Astrocyte (in vitro differentiated cells and primary cell): ENCODE results near the gene EEF1AKMT1. TPM values are rescaled to one million over a fixed set of nuclear protein-coding genes. Genes with fewer than 3 reads are reported as not detected.
"Not testable (repeated sequence)": the region's sequence is repeated elsewhere in the genome, so short reads cannot be mapped to it uniquely, and the experiment has no call there.

ENCODE experiments used
- DNase-seq: peaks from one replicate; pipeline ENCODE4 v3.0.0-alpha.2; 2010; ENCODE audit warnings: low read depth
- FAIRE-seq: peaks from 2 replicates; lab custom pipeline; 2011; peaks lifted over from hg19 to GRCh38; lab: Jason Lieb, UNC
- H2AFZ ChIP-seq: 2 replicates; pipeline ENCODE4 v1.6.0; 2012; ENCODE audit warnings: low read depth, low read length, inconsistent platforms
- H3K27ac ChIP-seq: 2 replicates; pipeline ENCODE4 v1.5.1; 2011; ENCODE audit warnings: low read depth, low read length, inconsistent platforms
- H3K27me3 ChIP-seq: 2 replicates; pipeline ENCODE4 v1.6.0; 2011; ENCODE audit warnings: low read length, inconsistent platforms; ENCODE audit not compliant: insufficient read depth
- H3K36me3 ChIP-seq: 2 replicates; pipeline ENCODE4 v1.5.1; 2011; ENCODE audit warnings: low read length, inconsistent platforms; ENCODE audit not compliant: insufficient read depth
- H3K4me1 ChIP-seq: 2 replicates; pipeline ENCODE4 v1.5.1; 2011; ENCODE audit warnings: low read length, inconsistent platforms; ENCODE audit not compliant: insufficient read depth
- H3K4me2 ChIP-seq: 2 replicates; pipeline ENCODE4 v1.6.0; 2012; ENCODE audit warnings: low read length, inconsistent platforms
- H3K4me3 ChIP-seq: 2 replicates; pipeline ENCODE4 v1.5.1; 2011; ENCODE audit warnings: low read depth, mild to moderate bottlenecking, low read length, inconsistent platforms; ENCODE audit not compliant: insufficient read depth
- H3K79me2 ChIP-seq: 2 replicates; pipeline ENCODE4 v1.6.0; 2012; ENCODE audit warnings: mild to moderate bottlenecking, low read length, inconsistent platforms; ENCODE audit not compliant: insufficient read depth
- H3K9ac ChIP-seq: 2 replicates; pipeline ENCODE4 v1.6.0; 2012; ENCODE audit warnings: mild to moderate bottlenecking, low read length, inconsistent platforms
- H3K9me3 ChIP-seq: 2 replicates; pipeline ENCODE4 v1.5.1; 2012; ENCODE audit warnings: low read depth, mild to moderate bottlenecking, low read length, inconsistent platforms; ENCODE audit not compliant: insufficient read depth
- H4K20me1 ChIP-seq: 2 replicates; pipeline ENCODE4 v1.6.0; 2012; ENCODE audit warnings: low read length, inconsistent platforms; ENCODE audit not compliant: insufficient read depth
- H3K27ac Mint-ChIP-seq: one replicate; pipeline ENCODE4 v1.8.0; 2021; ENCODE audit warnings: mild to moderate bottlenecking, mixed read lengths; ENCODE audit not compliant: unreplicated experiment
- H3K27me3 Mint-ChIP-seq: one replicate; pipeline ENCODE4 v1.8.0; 2021; ENCODE audit warnings: low read depth, mixed read lengths; ENCODE audit not compliant: unreplicated experiment
- H3K36me3 Mint-ChIP-seq: one replicate; pipeline ENCODE4 v1.8.0; 2021; ENCODE audit warnings: low read depth, mixed read lengths; ENCODE audit not compliant: unreplicated experiment
- H3K4me1 Mint-ChIP-seq: one replicate; pipeline ENCODE4 v1.8.0; 2021; ENCODE audit warnings: low read depth, mixed read lengths; ENCODE audit not compliant: unreplicated experiment
- H3K4me3 Mint-ChIP-seq: one replicate; pipeline ENCODE4 v1.8.0; 2021; ENCODE audit warnings: mild to moderate bottlenecking, moderate library complexity, mixed read lengths; ENCODE audit not compliant: unreplicated experiment
- H3K9me3 Mint-ChIP-seq: one replicate; pipeline ENCODE4 v1.8.0; 2021; ENCODE audit warnings: mild to moderate bottlenecking, mixed read lengths; ENCODE audit not compliant: unreplicated experiment
- CTCF ChIP-seq: IDR thresholded peaks from 2 replicates; pipeline ENCODE4 v1.5.1; 2011; ENCODE audit warnings: low read depth, mild to moderate bottlenecking, inconsistent platforms, low read length, moderate library complexity; ENCODE audit not compliant: insufficient read depth
- EZH2 ChIP-seq: IDR thresholded peaks from 2 replicates; pipeline ENCODE4 v1.6.1; 2012; ENCODE audit warnings: mild to moderate bottlenecking, low read length, inconsistent platforms; ENCODE audit not compliant: insufficient read depth
- total RNA-seq: library from RNA; stranded (reverse); gene quantifications from 2 replicates; pipeline ENCODE4 v1.2.1, GENCODE V29; 2021

The EEF1AKMT1 gene
- total RNA-seq, 1 donor from 2014 or later = 6.7 TPM

- no peak overlapping the region for H3K27ac ChIP-seq
- FAIRE-seq (no peak), DNase-seq (no peak)
- H3K4me1 Mint-ChIP-seq = no peaks in the 10 kb centered on the region
- H3K27ac Mint-ChIP-seq = no peak overlapping the region
- no peak overlapping the region for H3K4me3 Mint-ChIP-seq
- no peaks in the 10 kb centered on the region for H3K4me1 ChIP-seq
- peaks cover 4% of the 10 kb centered on the region for H3K9me3 ChIP-seq
- no peak overlapping the region for H3K4me2 ChIP-seq
- no peak overlapping the region for H3K4me3 ChIP-seq
- H3K36me3 ChIP-seq = no peaks in the 10 kb centered on the region
- H3K36me3 Mint-ChIP-seq = peaks cover 11% of the 10 kb centered on the region
- no peaks in the 10 kb centered on the region for H3K27me3 ChIP-seq
- no peaks in the 10 kb centered on the region for H3K79me2 ChIP-seq
- H4K20me1 ChIP-seq = no peaks in the 10 kb centered on the region
- no peak overlapping the region for H3K9ac ChIP-seq
- peaks cover 19% of the 10 kb centered on the region for H3K9me3 Mint-ChIP-seq
- H2AFZ ChIP-seq = no peak overlapping the region
- no peaks in the 10 kb centered on the region for H3K27me3 Mint-ChIP-seq
- TF ChIP-seq CTCF = no peak
- TF ChIP-seq EZH2 = no peak
Observed at GRCh38 chr13:20749377-20749776, 24.4 kb downstream of the EEF1AKMT1 start.

- not testable (repeated sequence) for H3K36me3 ChIP-seq, FAIRE-seq, H3K4me1 Mint-ChIP-seq, H3K27me3 Mint-ChIP-seq, H4K20me1 ChIP-seq, H3K4me2 ChIP-seq, H3K9me3 ChIP-seq, H2AFZ ChIP-seq, H3K9ac ChIP-seq, H3K4me3 ChIP-seq, H3K4me3 Mint-ChIP-seq, DNase-seq, H3K27ac Mint-ChIP-seq, H3K36me3 Mint-ChIP-seq, H3K27me3 ChIP-seq, H3K4me1 ChIP-seq, H3K27ac ChIP-seq, H3K79me2 ChIP-seq
- peaks cover 14% of the 10 kb centered on the region for H3K9me3 Mint-ChIP-seq
Observed at GRCh38 chr13:20743830-20744404, 29.8 kb downstream of the EEF1AKMT1 start.

- Histone ChIP-seq H4K20me1 (no peaks in the 10 kb centered on the region), H3K9ac (no peak overlapping the region), H3K4me1 (no peaks in the 10 kb centered on the region), H3K9me3 (no peaks in the 10 kb centered on the region), H3K4me3 (no peak overlapping the region), H3K27ac (no peak overlapping the region), H3K4me2 (no peak overlapping the region), H2AFZ (no peak overlapping the region), H3K27me3 (no peaks in the 10 kb centered on the region), H3K79me2 (no peaks in the 10 kb centered on the region), H3K36me3 (no peaks in the 10 kb centered on the region)
- no peak for DNase-seq
- H3K27me3 Mint-ChIP-seq = no peaks in the 10 kb centered on the region
- H3K9me3 Mint-ChIP-seq = peaks cover 11% of the 10 kb centered on the region
- no peak for FAIRE-seq
- H3K36me3 Mint-ChIP-seq = peaks cover 8% of the 10 kb centered on the region
- TF ChIP-seq EZH2 (no peak), CTCF (no peak)
- no peaks in the 10 kb centered on the region for H3K4me1 Mint-ChIP-seq
- H3K27ac Mint-ChIP-seq = no peak overlapping the region
- H3K4me3 Mint-ChIP-seq = no peak overlapping the region
Observed at GRCh38 chr13:20740021-20740420, 33.7 kb downstream of the EEF1AKMT1 start.
